Activated CD4-positive, alpha-beta T cell treated with anti-CD3 and anti-CD28 coated beads for 1 hour (primary cell): ENCODE measurements around the gene NUDCD3.

ENCODE experiments used
- DNase-seq: peaks from one replicate; pipeline ENCODE4 v3.0.0-alpha.2; 2020

The NUDCD3 gene

GRCh38 chr7:44380831-44381493, 109.5 kb downstream of the NUDCD3 start:
- DNase-seq = no peak

GRCh38 chr7:44380189-44380830, 110.1 kb downstream of the NUDCD3 start:
- DNase-seq = no peak

GRCh38 chr7:44379366-44380188, 110.9 kb downstream of the NUDCD3 start:
- DNase-seq = no peak

- no peak for DNase-seq
These were observed 111.7 kb downstream of the NUDCD3 start for GRCh38 chr7:44378744-44379143.

GRCh38 chr7:44377681-44378421, 112.6 kb downstream of the NUDCD3 start:
- no peak for DNase-seq

GRCh38 chr7:44377134-44377463, 113.4 kb downstream of the NUDCD3 start:
- DNase-seq = no peak

- no peak for DNase-seq
These were observed 113.9 kb downstream of the NUDCD3 start for GRCh38 chr7:44376429-44377133.

- DNase-seq = no peak
These were observed 114.5 kb downstream of the NUDCD3 start for GRCh38 chr7:44375926-44376342.

- DNase-seq = no peak
These were observed 115.2 kb downstream of the NUDCD3 start for GRCh38 chr7:44375236-44375699.

GRCh38 chr7:44374007-44374763, 116.3 kb downstream of the NUDCD3 start:
- no peak for DNase-seq

GRCh38 chr7:44373418-44373740, 117.1 kb downstream of the NUDCD3 start:
- DNase-seq = no peak

GRCh38 chr7:44372560-44373417, 117.7 kb downstream of the NUDCD3 start:
- no peak for DNase-seq

GRCh38 chr7:44368885-44369284, 121.6 kb downstream of the NUDCD3 start:
- DNase-seq = no peak

- no peak for DNase-seq
These were observed 122.0 kb downstream of the NUDCD3 start for GRCh38 chr7:44368455-44368854.

GRCh38 chr7:44367475-44368043, 122.9 kb downstream of the NUDCD3 start:
- DNase-seq = no peak

- DNase-seq = no peak
These were observed 123.5 kb downstream of the NUDCD3 start for GRCh38 chr7:44366986-44367385.

- DNase-seq = no peak
These were observed 136.8 kb downstream of the NUDCD3 start for GRCh38 chr7:44353668-44354067.

GRCh38 chr7:44348851-44349781, 141.3 kb downstream of the NUDCD3 start:
- no peak for DNase-seq

GRCh38 chr7:44348300-44348699, 142.2 kb downstream of the NUDCD3 start:
- no peak for DNase-seq
